Stimulated activated CD8-positive, alpha-beta memory T cell treated with anti-CD3 and anti-CD28 coated beads, Interleukin-12 subunit alpha, Interleukin-12 subunit beta, amount 100 ng/mL, for 24 hours (primary cell): ENCODE measurements around the gene JAKMIP1.

Experiments
- DNase-seq: peaks from one replicate; pipeline ENCODE4 v3.0.0-alpha.2; 2020; ENCODE audit errors: extremely low read depth

The JAKMIP1 gene

GRCh38 chr4:6042293-6043063 is 157.9 kb downstream of the JAKMIP1 start:
- DNase-seq: no peak

- DNase-seq: no peak
Measured at GRCh38 chr4:6041800-6042199, 158.5 kb downstream of the JAKMIP1 start.

GRCh38 chr4:6038711-6039110 is 161.6 kb downstream of the JAKMIP1 start:
- no peak for DNase-seq

GRCh38 chr4:6035786-6036185 is 164.6 kb downstream of the JAKMIP1 start:
- no peak for DNase-seq

GRCh38 chr4:6033381-6033780 is 167.0 kb downstream of the JAKMIP1 start:
- DNase-seq: no peak

- DNase-seq: no peak
Measured at GRCh38 chr4:6032249-6033244, 167.8 kb downstream of the JAKMIP1 start.

- DNase-seq: no peak
Measured at GRCh38 chr4:6031846-6032245, 168.5 kb downstream of the JAKMIP1 start.

GRCh38 chr4:6030679-6031078 is 169.7 kb downstream of the JAKMIP1 start:
- DNase-seq: no peak

- DNase-seq: no peak
Measured at GRCh38 chr4:6029254-6029653, 171.1 kb downstream of the JAKMIP1 start.

- no peak for DNase-seq
Measured at GRCh38 chr4:6028168-6028567, 172.2 kb downstream of the JAKMIP1 start.

GRCh38 chr4:6027392-6027791 is 173.0 kb downstream of the JAKMIP1 start:
- DNase-seq: no peak

GRCh38 chr4:6024313-6024960 is 175.9 kb downstream of the JAKMIP1 start:
- no peak for DNase-seq

GRCh38 chr4:6023731-6024130 is 176.6 kb downstream of the JAKMIP1 start:
- DNase-seq: no peak

- DNase-seq: no peak
Measured at GRCh38 chr4:6022607-6023288, 177.6 kb downstream of the JAKMIP1 start.

- no peak for DNase-seq
Measured at GRCh38 chr4:6021831-6022606, 178.3 kb downstream of the JAKMIP1 start.

GRCh38 chr4:6020613-6021012 is 179.7 kb downstream of the JAKMIP1 start:
- no peak for DNase-seq

- DNase-seq: no peak
Measured at GRCh38 chr4:6019316-6020263, 180.8 kb downstream of the JAKMIP1 start.

GRCh38 chr4:6018331-6018730 is 182.0 kb downstream of the JAKMIP1 start, which contains the start of gene C4orf50:
Gene C4orf50, minus strand, starts transcription at chr4:6018431.
- no peak for DNase-seq

GRCh38 chr4:6017800-6018199 is 182.5 kb downstream of the JAKMIP1 start:
- DNase-seq: no peak

GRCh38 chr4:6017030-6017429 is 183.3 kb downstream of the JAKMIP1 start:
- DNase-seq: no peak
